22Rv1 (cell line): Measurements from ENCODE around the gene CD99.
"Not testable (repeated sequence)": the region's sequence is repeated elsewhere in the genome, so short reads cannot be mapped to it uniquely, and the experiment has no call there.

ENCODE experiments used
- H3K27ac ChIP-seq: fragments of 450-650 bp; 2 replicates; pipeline ENCODE4 v1.5.1; 2017
- CTCF ChIP-seq: fragments of 450-650 bp; IDR thresholded peaks from 2 replicates; pipeline ENCODE4 v1.5.1; 2017; ENCODE audit warnings: mild to moderate bottlenecking
- ZFX ChIP-seq: fragments of 450-650 bp; IDR thresholded peaks from 2 replicates; pipeline ENCODE4 v1.6.1; 2017; ENCODE audit warnings: antibody characterized with exemption, borderline replicate concordance

The CD99 gene

DNA sequence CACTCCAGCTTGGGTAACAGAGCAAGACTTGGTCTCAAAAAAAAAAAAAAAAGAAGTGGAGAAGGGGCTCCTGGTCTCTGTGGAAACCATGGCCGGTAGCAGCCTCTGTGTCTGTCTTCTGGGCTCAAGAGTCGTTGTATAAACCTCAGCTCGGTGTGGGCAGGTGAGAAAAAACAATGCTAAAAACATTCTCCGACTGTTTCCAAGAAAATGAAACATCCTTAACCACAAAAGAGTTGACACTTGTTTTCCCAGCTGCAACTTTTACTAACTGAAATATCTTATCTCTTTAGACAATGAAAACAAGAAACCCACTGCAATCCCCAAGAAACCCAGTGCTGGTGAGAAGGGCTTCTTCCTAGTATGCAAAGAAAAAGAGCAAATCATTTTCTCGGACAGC lies 26.2 kb downstream of the CD99 start:
- no peak overlapping the region for H3K27ac ChIP-seq
- TF ChIP-seq CTCF (no peak), ZFX (no peak)

DNA sequence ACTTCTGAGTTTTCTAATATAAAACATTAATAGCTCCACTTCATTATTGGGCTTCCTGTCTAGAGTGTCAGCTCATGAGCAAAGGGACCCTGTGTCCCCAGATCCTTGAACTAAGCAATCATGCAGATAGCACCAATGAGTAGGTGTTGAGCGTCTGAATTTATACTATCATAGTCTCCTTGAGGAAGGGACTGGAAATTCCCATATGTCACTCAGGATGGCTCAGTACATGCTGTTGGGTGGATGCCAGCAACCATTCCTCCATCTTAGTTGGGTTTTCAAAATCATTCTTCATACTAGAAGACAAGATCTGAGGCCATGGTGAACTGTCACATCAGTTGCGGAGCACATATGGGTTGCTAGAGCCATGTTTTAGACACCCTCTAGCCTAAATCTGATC lies 27.7 kb downstream of the CD99 start:
- TF ChIP-seq CTCF (no peak), ZFX (no peak)
- no peak overlapping the region for H3K27ac ChIP-seq

- TF ChIP-seq CTCF: no peak
- TF ChIP-seq ZFX: no peak
- no peak overlapping the region for H3K27ac ChIP-seq
These were observed 28.8 kb downstream of the CD99 start for GRCh38 chrX:2719774-2720447.

DNA sequence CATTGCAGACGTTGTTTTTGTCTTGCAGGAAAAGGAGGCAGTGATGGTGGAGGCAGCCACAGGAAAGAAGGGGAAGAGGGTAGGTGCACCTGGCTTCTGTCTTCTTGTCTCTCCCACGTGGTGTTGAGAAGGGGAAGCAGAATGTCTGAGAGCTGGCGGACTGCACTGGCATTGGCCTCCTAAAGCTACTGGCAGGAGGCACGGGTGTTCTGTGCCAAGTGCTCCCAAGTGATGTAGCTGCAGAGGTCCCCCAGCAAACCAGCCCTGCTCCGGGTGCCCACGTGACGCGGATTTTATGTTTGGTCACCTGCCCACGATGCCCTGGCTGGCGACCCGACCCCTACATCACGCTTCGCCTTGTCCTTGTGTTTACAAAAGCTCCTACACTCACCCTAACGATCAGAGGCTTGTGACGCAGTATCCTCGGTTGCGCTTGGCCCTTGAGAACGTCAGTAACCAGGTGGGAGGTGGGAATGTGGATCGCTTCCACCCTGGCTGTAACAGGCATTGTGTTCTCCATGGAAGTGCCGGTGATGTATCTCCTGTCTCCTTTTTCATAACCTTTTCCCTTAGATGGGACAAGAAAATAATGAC lies 32.3 kb downstream of the CD99 start:
- no peak for TF ChIP-seq CTCF
- no peak for TF ChIP-seq ZFX
- no peak overlapping the region for H3K27ac ChIP-seq

GRCh38 chrX:2727264-2727663 lies 36.2 kb downstream of the CD99 start:
- H3K27ac ChIP-seq: not testable (repeated sequence)

GRCh38 chrX:2732076-2732475 lies 41.0 kb downstream of the CD99 start:
- TF ChIP-seq ZFX: no peak
- no peak for TF ChIP-seq CTCF
- no peak overlapping the region for H3K27ac ChIP-seq

DNA sequence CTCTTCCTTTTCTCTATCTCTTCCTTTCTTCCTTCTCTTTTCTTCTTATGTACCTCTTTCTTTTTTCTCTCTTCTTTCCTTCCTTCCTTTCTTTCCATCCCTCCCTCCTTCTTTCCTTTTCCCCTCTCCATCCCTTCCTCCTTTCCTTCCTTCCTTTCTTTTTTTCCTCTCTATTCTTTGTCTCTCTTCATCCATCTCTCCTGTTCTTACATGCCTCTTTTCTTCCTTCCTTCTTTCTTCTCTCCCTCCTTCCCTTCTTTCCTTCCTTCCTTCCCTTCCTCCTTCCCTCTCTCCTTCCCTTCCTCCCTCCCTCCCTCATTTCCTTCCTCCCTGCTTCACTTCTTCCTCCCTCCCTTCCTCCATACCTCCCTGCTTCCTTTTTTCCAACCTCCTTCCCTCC lies 41.6 kb downstream of the CD99 start:
- TF ChIP-seq ZFX (no peak), CTCF (no peak)
- no peak overlapping the region for H3K27ac ChIP-seq

GRCh38 chrX:2733286-2733685 lies 42.2 kb downstream of the CD99 start:
- no peak overlapping the region for H3K27ac ChIP-seq
- TF ChIP-seq CTCF: no peak
- TF ChIP-seq ZFX: no peak
